H1 (cell line): ENCODE measurements around the gene ANLN. TPM values are rescaled to one million over a fixed set of nuclear protein-coding genes. Genes with fewer than 3 reads are reported as not detected.

Source experiments
- JUN ChIP-seq: IDR thresholded peaks from 2 replicates; pipeline ENCODE4 v1.6.1; 2011; ENCODE audit warnings: low read depth, mild to moderate bottlenecking, improper control_type of control experiment, low read length
- POLR2AphosphoS5 ChIP-seq: IDR thresholded peaks from 2 replicates; pipeline ENCODE4 v1.6.1; 2011; ENCODE audit warnings: low read depth, low read length
- YY1 ChIP-seq: IDR thresholded peaks from 2 replicates; pipeline ENCODE4 v1.6.1; 2011; ENCODE audit warnings: low read depth, mild to moderate bottlenecking, low read length
- polyA plus RNA-seq, 7 experiments: library from polyadenylated mRNA; depleted of rRNA in 3 of 7; stranded (reverse) in 5 of 7; unstranded in 2 of 7; fragments of >200 nt in 5 of 7; fragments of 200-250 nt in 2 of 7; gene quantifications; 1 replicate in 5 of 7; 2 replicates in 1 of 7; 4 replicates in 1 of 7; pipeline versions ENCODE4 v1.2.1 to v1.2.3, GENCODE V29; 2011 to 2013; ENCODE audit warnings: missing spikeins in 2 of 7, mixed read lengths in 2 of 7
- total RNA-seq: library from RNA; stranded (reverse); fragmentation: NEBNext Ultra II Directional; extraction: Animal tissue kit (Norgen Biotek cat#: 25700); gene quantifications from 2 replicates; pipeline ENCODE4 v1.2.1, GENCODE V29; 2021
- TF ChIP-seq, protein P1 (sequence below): IDR thresholded peaks from 2 replicates; pipeline ENCODE4 v1.6.1; 2012; ENCODE audit warnings: low read length, inconsistent platforms

The ANLN gene
- total and polyA plus RNA-seq, 2 of the 8 experiments (the other 6 are each of a cell fraction or from before 2014, with no cell fraction given), result 18.5 to 90.1 TPM

DNA sequence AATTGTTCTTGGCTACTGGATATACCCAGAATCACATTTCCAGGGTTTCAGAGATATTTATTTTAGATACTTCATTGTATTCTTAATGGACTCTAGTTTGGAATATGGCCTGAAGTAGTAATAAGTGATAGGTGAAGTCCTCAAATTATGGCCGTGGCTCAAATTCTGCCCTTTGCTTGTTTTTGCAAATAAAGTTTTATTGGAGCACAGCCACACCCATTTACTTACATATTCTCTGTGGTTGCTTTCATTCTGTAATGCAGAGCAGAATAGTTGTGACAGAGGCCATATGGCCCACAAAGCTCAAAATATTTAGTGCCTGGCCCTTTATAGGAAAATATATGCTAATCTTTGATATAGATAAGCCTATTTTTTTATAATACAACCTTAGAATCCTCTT lies 19.5 kb downstream of the ANLN start (continued):
- TF ChIP-seq, protein P1, sequence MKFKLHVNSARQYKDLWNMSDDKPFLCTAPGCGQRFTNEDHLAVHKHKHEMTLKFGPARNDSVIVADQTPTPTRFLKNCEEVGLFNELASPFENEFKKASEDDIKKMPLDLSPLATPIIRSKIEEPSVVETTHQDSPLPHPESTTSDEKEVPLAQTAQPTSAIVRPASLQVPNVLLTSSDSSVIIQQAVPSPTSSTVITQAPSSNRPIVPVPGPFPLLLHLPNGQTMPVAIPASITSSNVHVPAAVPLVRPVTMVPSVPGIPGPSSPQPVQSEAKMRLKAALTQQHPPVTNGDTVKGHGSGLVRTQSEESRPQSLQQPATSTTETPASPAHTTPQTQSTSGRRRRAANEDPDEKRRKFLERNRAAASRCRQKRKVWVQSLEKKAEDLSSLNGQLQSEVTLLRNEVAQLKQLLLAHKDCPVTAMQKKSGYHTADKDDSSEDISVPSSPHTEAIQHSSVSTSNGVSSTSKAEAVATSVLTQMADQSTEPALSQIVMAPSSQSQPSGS, result no peak
- TF ChIP-seq JUN (no peak), POLR2AphosphoS5 (no peak), YY1 (no peak)
- TF ChIP-seq, all 59 proteins: peak for 0
